HG02870 (cell line): ENCODE measurements around the gene RICTOR.

Source experiments
- ATAC-seq: cut with Tn5 transposase; IDR thresholded peaks from one replicate; pipeline ENCODE4 v1.9.1; 2021; ENCODE audit warnings: mild to moderate bottlenecking, moderate library complexity; ENCODE audit not compliant: unreplicated experiment

RICTOR gene

GRCh38 chr5:38953426-38954012 lies 120.7 kb downstream of the RICTOR start:
- ATAC-seq, result no peak

- no peak for ATAC-seq
These were observed 125.7 kb downstream of the RICTOR start for GRCh38 chr5:38948501-38948900.

- no peak for ATAC-seq
These were observed 129.9 kb downstream of the RICTOR start for GRCh38 chr5:38944282-38944681.

GRCh38 chr5:38941912-38942311 lies 132.3 kb downstream of the RICTOR start:
- no peak for ATAC-seq

- ATAC-seq, result no peak
These were observed 133.9 kb downstream of the RICTOR start for GRCh38 chr5:38940230-38940858.

GRCh38 chr5:38938973-38939372 lies 135.2 kb downstream of the RICTOR start:
- ATAC-seq, result no peak

- ATAC-seq, result no peak
These were observed 135.8 kb downstream of the RICTOR start for GRCh38 chr5:38938424-38938823.

GRCh38 chr5:38936269-38936668 lies 137.9 kb downstream of the RICTOR start:
- ATAC-seq, result no peak

- no peak for ATAC-seq
These were observed 138.8 kb downstream of the RICTOR start for GRCh38 chr5:38935437-38935836.

- no peak for ATAC-seq
These were observed 141.3 kb downstream of the RICTOR start for GRCh38 chr5:38932854-38933408.

GRCh38 chr5:38931731-38932130 lies 142.5 kb downstream of the RICTOR start:
- ATAC-seq, result no peak

GRCh38 chr5:38929838-38930237 lies 144.4 kb downstream of the RICTOR start:
- no peak for ATAC-seq

- ATAC-seq, result no peak
These were observed 146.7 kb downstream of the RICTOR start for GRCh38 chr5:38927470-38927869.

- ATAC-seq, result no peak
These were observed 148.1 kb downstream of the RICTOR start for GRCh38 chr5:38926121-38926520.

- ATAC-seq, result no peak
These were observed 148.9 kb downstream of the RICTOR start for GRCh38 chr5:38925154-38925925.

- no peak for ATAC-seq
These were observed 150.3 kb downstream of the RICTOR start for GRCh38 chr5:38923661-38924451.

GRCh38 chr5:38922199-38922598 lies 152.0 kb downstream of the RICTOR start:
- ATAC-seq, result peak; percentile 79

- ATAC-seq, result no peak
These were observed 153.0 kb downstream of the RICTOR start for GRCh38 chr5:38921174-38921573.

- ATAC-seq, result no peak
These were observed 157.4 kb downstream of the RICTOR start for GRCh38 chr5:38916802-38917201.

- no peak for ATAC-seq
These were observed 160.5 kb downstream of the RICTOR start for GRCh38 chr5:38913714-38914113.

- ATAC-seq, result no peak
These were observed 162.3 kb downstream of the RICTOR start for GRCh38 chr5:38911933-38912332.
